GM12873 (cell line): ENCODE measurements around the gene POU2F1.

Source experiments
- CTCF ChIP-seq: IDR thresholded peaks from 2 replicates; pipeline ENCODE4 v1.5.1; 2012; ENCODE audit warnings: low read depth, mild to moderate bottlenecking, moderate library complexity, low read length, control low read depth; ENCODE audit not compliant: insufficient read depth; ENCODE audit errors: missing control alignments

Gene POU2F1

GRCh38 chr1:167185062-167185461 lies 35.6 kb upstream of the POU2F1 start:
- TF ChIP-seq CTCF: no peak

GRCh38 chr1:167185974-167186657 lies 34.6 kb upstream of the POU2F1 start:
- no peak for TF ChIP-seq CTCF

- TF ChIP-seq CTCF: no peak
Observed at GRCh38 chr1:167186771-167187170, 33.9 kb upstream of the POU2F1 start.

DNA sequence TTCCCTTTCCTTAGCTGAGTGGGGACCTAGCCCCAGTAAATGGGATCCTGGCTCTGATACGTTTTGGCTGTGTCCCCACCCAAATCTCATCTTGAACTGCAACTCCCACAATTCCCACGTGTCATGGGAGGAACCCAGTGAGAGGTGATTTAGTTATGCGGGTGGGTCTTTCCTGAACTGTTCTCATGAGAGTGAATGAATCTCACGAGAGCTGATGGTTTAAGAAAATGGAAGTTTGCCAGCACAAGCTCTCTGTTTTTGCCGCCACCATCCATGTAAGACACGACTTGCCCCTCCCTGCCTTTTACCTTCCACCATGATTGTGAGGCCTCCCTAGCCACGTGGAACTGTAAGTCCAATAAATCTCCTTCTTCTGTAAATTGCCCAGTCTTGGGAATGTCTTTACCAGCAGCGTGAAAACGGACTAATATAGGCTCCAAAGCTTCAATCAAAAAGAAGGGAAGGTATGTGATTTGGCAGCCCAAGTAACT lies 29.9 kb upstream of the POU2F1 start:
- TF ChIP-seq CTCF: no peak

GRCh38 chr1:167191958-167192357 lies 28.7 kb upstream of the POU2F1 start:
- no peak for TF ChIP-seq CTCF

DNA sequence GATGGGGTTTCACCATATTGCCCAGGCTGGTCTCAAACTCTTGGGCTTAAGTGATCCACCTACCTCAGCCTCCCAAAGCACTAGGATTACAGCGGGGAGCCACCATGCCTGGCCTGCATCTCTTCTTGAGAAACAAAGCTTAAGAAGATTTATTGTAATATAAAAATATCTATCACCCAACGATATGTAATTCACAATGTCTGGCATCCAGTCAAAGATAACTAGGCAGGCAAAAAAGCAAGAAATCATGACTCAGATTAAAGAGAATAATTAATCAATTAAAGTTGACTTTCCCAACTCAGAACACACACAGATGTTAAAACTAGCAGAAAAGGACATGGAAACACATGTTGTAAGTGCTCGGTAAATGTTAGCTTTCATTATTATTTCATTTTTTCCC lies 26.5 kb upstream of the POU2F1 start:
- TF ChIP-seq CTCF: no peak

GRCh38 chr1:167196166-167196565 lies 24.5 kb upstream of the POU2F1 start:
- TF ChIP-seq CTCF: no peak

GRCh38 chr1:167197236-167197635 lies 23.4 kb upstream of the POU2F1 start:
- no peak for TF ChIP-seq CTCF
